HG03159 (cell line): ENCODE measurements around the gene PPIC.
"Not testable (repeated sequence)": the region's sequence is repeated elsewhere in the genome, so short reads cannot be mapped to it uniquely, and the experiment has no call there.

ENCODE experiments used
- ATAC-seq: cut with Tn5 transposase; IDR thresholded peaks from one replicate; pipeline ENCODE4 v1.9.1; 2021; ENCODE audit warnings: mild to moderate bottlenecking, moderate library complexity; ENCODE audit not compliant: unreplicated experiment

PPIC gene

DNA sequence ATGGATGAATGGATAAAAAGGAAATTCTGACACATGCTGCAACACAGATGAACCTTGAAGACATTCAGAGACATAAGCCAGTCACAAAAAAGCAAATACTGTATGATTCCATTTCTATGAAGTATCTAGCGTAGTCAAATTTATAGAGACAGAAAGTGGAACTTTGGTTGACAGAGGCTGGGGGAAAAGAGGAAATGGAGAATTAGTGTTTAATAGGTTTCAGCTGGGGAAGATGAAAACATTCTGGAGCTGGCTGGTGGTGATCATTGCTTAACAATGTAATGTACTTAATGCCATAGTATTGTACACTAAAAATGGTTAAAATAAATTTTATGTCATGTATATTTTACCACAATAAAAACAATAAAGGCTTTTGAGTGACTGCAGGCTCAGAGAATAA is 24.2 kb downstream of the PPIC start:
- ATAC-seq = no peak

DNA sequence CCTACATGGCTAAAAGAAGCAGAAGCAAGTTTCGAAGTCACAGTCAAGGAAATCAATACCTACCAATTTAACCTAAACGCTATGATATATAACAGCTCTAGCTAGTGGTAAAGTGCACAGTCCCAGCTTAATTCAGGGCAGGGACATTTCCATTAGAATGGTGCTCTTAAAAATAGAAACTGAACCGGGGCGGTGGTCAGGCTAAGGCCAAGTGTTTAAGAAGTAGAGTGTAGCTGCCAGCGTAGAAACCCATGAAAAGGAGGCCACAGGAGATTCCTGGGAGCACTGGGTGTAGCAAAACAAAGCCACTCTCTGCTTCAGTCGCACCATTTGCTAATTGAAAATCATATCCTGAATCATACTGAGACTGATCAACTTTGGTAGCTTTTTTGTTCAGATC is 28.8 kb downstream of the PPIC start:
- no peak for ATAC-seq

GRCh38 chr5:123007182-123007581 is 29.3 kb downstream of the PPIC start:
- no peak for ATAC-seq

GRCh38 chr5:123001808-123002207 is 34.7 kb downstream of the PPIC start:
- ATAC-seq = no peak

DNA sequence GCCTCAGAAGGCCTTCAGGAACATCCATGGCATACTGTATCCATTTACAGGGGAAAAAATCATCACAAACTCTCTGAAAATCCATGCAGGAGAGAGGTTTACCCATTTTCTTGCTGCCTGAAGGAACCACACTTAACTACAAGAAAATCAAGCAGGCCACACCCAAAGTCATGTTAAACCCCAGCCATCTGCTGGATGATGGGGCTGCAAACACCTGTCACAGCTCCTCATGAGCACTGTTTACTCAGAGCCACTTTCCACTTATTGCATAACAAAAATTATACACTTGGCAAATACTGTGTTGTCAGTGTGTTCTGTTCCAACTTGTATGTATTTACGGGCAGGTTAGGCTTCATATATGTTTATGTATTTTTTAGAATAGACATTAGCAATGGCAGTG is 35.8 kb downstream of the PPIC start:
- ATAC-seq = no peak

GRCh38 chr5:122999947-123000563 is 36.5 kb downstream of the PPIC start:
- ATAC-seq = peak; percentile 94

GRCh38 chr5:122997294-122997693 is 39.2 kb downstream of the PPIC start:
- no peak for ATAC-seq

DNA sequence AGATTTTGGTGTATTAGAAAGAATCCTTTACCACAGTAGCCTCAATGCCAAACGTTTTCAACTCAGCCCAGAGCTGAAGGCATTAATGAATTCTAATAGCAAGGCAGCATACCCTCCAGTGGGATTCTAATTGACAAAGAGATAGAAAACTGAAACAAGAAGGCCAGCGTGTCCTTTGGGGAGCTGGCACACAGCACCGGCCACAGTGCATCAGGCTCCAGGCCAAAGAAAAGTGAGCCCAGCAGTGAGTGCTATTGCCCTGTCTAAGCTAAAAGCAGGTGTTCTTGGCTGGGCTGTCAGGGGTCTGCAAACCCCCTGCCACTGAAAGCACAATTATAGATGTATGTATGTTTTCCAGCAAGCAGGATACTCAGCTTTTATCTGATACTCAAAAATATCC is 40.4 kb downstream of the PPIC start:
- no peak for ATAC-seq

- peak; percentile 95 for ATAC-seq
Measured at GRCh38 chr5:122985954-122986721, 50.4 kb downstream of the PPIC start.

GRCh38 chr5:122985006-122985700 is 51.4 kb downstream of the PPIC start:
- ATAC-seq = no peak

GRCh38 chr5:122984425-122984824 is 52.1 kb downstream of the PPIC start:
- ATAC-seq = peak; percentile 22

DNA sequence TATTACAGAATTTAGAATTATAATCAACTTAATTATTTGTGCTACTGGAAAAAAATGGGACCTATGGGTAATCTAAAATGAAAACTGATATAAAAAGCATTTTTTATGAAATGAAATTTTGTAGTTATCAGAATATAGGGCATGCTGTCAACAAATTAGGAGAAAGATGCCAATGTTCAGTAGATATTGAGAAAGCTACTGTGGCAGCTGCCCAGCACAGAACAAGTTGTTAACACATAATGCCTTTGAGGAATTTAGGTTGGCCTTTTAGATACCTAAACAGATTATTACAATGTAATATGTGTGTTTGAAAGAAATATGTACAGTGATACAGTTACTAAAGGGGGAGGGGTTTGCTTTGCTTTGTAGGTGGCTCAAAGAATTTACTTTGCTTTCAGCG is 54.1 kb downstream of the PPIC start:
- no peak for ATAC-seq

- ATAC-seq = no peak
Measured at GRCh38 chr5:122981846-122982245, 54.7 kb downstream of the PPIC start.

DNA sequence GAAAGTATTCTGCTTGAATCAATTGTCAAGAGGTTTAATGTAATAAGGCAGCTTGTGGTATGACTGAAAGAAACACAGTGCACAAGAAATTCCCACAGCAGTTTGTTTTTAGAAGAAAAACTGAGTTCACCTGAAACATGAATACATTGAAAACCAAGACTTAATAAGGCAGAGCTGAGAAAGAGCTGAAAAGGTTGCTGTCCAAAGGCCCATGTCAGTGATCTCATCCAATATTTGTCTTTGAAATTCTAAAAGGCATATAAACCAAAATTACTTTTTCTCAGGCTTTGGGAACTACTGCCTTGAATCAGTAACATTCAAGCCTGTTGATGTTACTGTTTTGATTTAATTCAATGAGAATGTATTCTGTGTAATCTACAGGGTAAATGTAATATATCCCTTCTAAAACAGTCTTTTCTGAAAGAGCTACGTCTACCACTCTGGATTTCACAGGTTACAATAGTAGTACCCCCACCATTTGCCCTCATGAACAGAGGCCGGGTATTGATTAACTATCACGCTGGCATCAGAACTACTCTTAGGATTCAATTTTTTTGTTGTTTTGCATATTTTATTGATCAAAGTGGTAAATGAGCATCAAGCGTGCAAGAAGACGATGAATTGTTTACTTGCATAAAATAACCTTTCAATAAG is 57.8 kb downstream of the PPIC start:
- no peak for ATAC-seq

- ATAC-seq = no peak
Measured at GRCh38 chr5:122978068-122978467, 58.5 kb downstream of the PPIC start.

GRCh38 chr5:122977319-122977718 is 59.2 kb downstream of the PPIC start:
- no peak for ATAC-seq

DNA sequence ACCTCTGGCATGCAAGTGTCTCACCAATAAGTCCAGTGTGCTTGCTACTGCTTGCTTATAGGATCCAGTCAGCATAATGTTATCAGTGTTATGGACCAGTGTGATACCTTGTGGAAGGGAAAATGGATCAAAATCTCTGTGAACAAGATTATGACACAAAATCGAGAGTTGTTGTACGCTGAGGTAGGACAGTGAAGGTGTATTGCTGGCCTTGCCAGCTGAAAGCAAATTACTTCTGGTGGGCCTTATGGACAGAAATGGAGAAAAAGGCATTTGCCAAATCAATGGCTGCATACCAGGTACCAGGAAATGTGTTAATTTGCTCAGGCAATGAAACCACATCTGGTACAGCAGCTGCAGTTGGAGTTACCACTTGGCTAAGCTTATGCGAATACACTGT is 62.3 kb downstream of the PPIC start:
- not testable (repeated sequence) for ATAC-seq

GRCh38 chr5:122973759-122974158 is 62.8 kb downstream of the PPIC start:
- ATAC-seq = not testable (repeated sequence)
